HepG2 (cell line): Measurements from ENCODE around the gene ACOT8. TPM values are rescaled to one million over a fixed set of nuclear protein-coding genes. Genes with fewer than 3 reads are reported as not detected.

Experiments used
- AGO2 ChIP-seq: fragments of 200-400 bp; formaldehyde crosslinking; optimal IDR thresholded peaks from 2 replicates; pipeline ENCODE3; 2017; ENCODE audit warnings: mild to moderate bottlenecking, low read depth, low read length, moderate library complexity
- AKAP8 ChIP-seq: sonication (generic); formaldehyde crosslinking; IDR thresholded peaks from 2 replicates; pipeline ENCODE4 v1.5.1; 2020; ENCODE audit warnings: mild to moderate bottlenecking, missing genetic modification reagents
- HNRNPUL1 ChIP-seq: fragments of 200-400 bp; formaldehyde crosslinking; IDR thresholded peaks from 2 replicates; pipeline ENCODE4 v1.6.1; 2017; ENCODE audit warnings: low read depth, mild to moderate bottlenecking, low read length, moderate library complexity
- JUND ChIP-seq: sonication (generic); formaldehyde crosslinking; IDR thresholded peaks from 2 replicates; pipeline ENCODE4 v1.8.0; 2022; ENCODE audit warnings: mild to moderate bottlenecking, missing genetic modification reagents
- NCOA5 ChIP-seq: sonication (generic); formaldehyde crosslinking; IDR thresholded peaks from 2 replicates; pipeline ENCODE4 v1.4.0; 2020; ENCODE audit warnings: missing genetic modification reagents
- NFYB ChIP-seq: sonication (generic); formaldehyde crosslinking; IDR thresholded peaks from 2 replicates; pipeline ENCODE4 v1.4.0; 2020; ENCODE audit warnings: missing genetic modification reagents
- POGZ ChIP-seq: sonication (generic); formaldehyde crosslinking; IDR thresholded peaks from 2 replicates; pipeline ENCODE4 v1.4.0; 2020; ENCODE audit warnings: mild to moderate bottlenecking, missing genetic modification reagents
- PRPF4 ChIP-seq: fragments of 200-400 bp; formaldehyde crosslinking; IDR thresholded peaks from 2 replicates; pipeline ENCODE4 v1.6.1; 2016; ENCODE audit warnings: low read length, low read depth; ENCODE audit not compliant: poor library complexity, severe bottlenecking
- REL ChIP-seq: sonication (generic); formaldehyde crosslinking; conservative IDR thresholded peaks from 2 replicates; pipeline ENCODE4 v1.8.0; 2022; ENCODE audit warnings: mild to moderate bottlenecking, missing genetic modification reagents, moderate library complexity
- SMAD3 ChIP-seq: sonication (generic); formaldehyde crosslinking; IDR thresholded peaks from 2 replicates; pipeline ENCODE4 v1.4.0; 2020; ENCODE audit warnings: missing genetic modification reagents
- WIZ ChIP-seq: sonication (generic); formaldehyde crosslinking; IDR thresholded peaks from 2 replicates; pipeline ENCODE4 v1.5.1; 2020; ENCODE audit warnings: mild to moderate bottlenecking, missing genetic modification reagents
- ZKSCAN1 ChIP-seq: fragments of 150-350 bp; IDR thresholded peaks from 2 replicates; pipeline ENCODE4 v1.6.1; 2014; ENCODE audit warnings: low read length
- ZKSCAN5 ChIP-seq: sonication (generic); formaldehyde crosslinking; IDR thresholded peaks from 2 replicates; pipeline ENCODE4 v1.5.1; 2020; ENCODE audit warnings: mild to moderate bottlenecking, missing genetic modification reagents
- ZNF816 ChIP-seq: sonication (generic); formaldehyde crosslinking; IDR thresholded peaks from 2 replicates; pipeline ENCODE4 v1.8.0; 2022; ENCODE audit warnings: missing genetic modification reagents, mild to moderate bottlenecking, borderline replicate concordance
- ZZZ3 ChIP-seq: sonication (generic); formaldehyde crosslinking; IDR thresholded peaks from 2 replicates; pipeline ENCODE4 v1.4.0; 2020; ENCODE audit warnings: missing genetic modification reagents, mild to moderate bottlenecking, borderline replicate concordance
- polyA plus RNA-seq, 8 experiments: library from polyadenylated mRNA; depleted of rRNA in 3 of 8; stranded (reverse) in 7 of 8; unstranded in 1 of 8; fragments of >200 nt; fragmentation: Illumina TruSeq in 4 of 8; extraction: Trizol in 4 of 8; gene quantifications; 2 replicates each; pipeline versions ENCODE4 v1.2.1 to v1.2.3, GENCODE V29; 2011 to 2016; ENCODE audit warnings: low read depth in 4 of 8, missing spikeins in 1 of 8, mixed read lengths in 1 of 8; ENCODE audit not compliant: insufficient read depth in 1 of 8
- total RNA-seq, 5 experiments: library from RNA; depleted of rRNA; stranded (reverse); fragments of >200 nt; fragmentation: Illumina TruSeq; extraction: Trizol; gene quantifications; 2 replicates each; pipeline ENCODE4 v1.2.3, GENCODE V29; 2016; ENCODE audit warnings: low read depth in 1 of 5
- TF ChIP-seq, protein P1 (sequence below): sonication (generic); formaldehyde crosslinking; IDR thresholded peaks from 2 replicates; pipeline ENCODE4 v1.4.0; 2020; ENCODE audit warnings: missing genetic modification reagents
- TF ChIP-seq, protein P2 (sequence below): IDR thresholded peaks from 2 replicates; pipeline ENCODE4 v1.6.1; 2016; ENCODE audit warnings: missing biosample characterization, missing genetic modification reagents, low read depth
- TF ChIP-seq, protein P3 (sequence below): sonication (generic); formaldehyde crosslinking; IDR thresholded peaks from 2 replicates; pipeline ENCODE4 v1.8.0; 2023; ENCODE audit warnings: mild to moderate bottlenecking, missing genetic modification reagents
- TF ChIP-seq, protein P4 (sequence below): IDR thresholded peaks from 2 replicates; pipeline ENCODE4 v1.6.1; 2012; ENCODE audit warnings: low read depth, low read length, improper control_type of control experiment

Gene ACOT8
- total and polyA plus RNA-seq, 2 of the 13 experiments (the other 11 are each of a cell fraction or from before 2014, with no cell fraction given) = 31.4 to 45.5 TPM

DNA sequence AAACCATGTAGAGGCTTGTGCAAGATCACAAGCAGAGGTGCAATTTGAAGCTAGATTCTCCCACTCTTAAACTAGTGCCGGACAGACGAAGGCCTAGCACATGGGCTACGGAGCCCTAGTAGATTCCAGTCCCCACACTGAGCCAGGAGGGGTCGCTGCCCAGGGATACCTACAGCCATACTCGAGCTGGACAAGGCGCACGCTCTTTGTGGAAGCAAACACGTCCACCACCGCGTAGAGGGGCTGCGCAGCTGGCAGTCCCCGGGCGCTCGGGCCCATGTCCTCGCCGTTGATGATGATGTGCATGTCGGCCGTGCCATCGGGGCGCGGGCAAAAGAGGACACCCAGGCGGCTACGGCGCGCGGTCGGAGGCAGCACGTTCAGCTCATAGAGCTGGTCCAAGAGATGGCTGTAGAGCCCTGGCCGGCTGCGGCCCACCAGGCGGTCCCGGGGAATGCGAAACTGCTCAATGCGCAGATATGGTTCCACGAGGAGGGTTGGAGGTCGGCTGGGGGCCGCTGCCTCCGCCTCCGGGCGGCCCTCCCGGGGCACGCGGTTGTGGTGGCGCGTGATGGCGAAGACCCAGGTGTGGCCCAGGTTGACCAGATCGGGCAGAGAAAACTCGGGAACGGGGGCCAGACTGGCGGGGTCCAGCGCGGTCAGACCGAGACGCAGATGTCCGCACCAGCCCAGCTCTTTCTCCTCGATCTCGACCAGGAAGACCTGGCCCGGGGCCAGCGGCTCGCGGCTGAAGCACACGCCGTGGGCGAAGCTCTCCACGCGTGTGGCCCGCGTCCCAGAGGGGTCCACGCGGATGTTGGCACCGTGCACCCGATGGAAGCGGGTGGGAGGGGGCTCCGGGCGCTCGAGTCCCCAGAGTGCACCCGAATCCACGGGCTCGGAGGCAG, 33.1 kb upstream of the ACOT8 start (continued):
- TF ChIP-seq NCOA5 (CRISPR knock-in tag) (no peak), AKAP8 (CRISPR knock-in tag) (no peak), REL (no peak), NFYB (CRISPR knock-in tag) (peak; percentile 42; the same call in 1 of the 2 replicates), AGO2 (peak; percentile 98), JUND (peak; percentile 46; the same call in 1 of the 2 replicates), HNRNPUL1 (no peak), POGZ (CRISPR knock-in tag) (0 out of 2 replicates have a peak, but pooled peaks have one; percentile 40), PRPF4 (no peak), SMAD3 (CRISPR knock-in tag) (peak; percentile 80), ZKSCAN5 (0 out of 2 replicates have a peak, but pooled peaks have one; percentile 24), ZZZ3 (CRISPR knock-in tag) (no peak), ZKSCAN1 (no peak), WIZ (CRISPR knock-in tag) (no peak), ZNF816 (CRISPR knock-in tag) (no peak; the same call in 1 of the 2 replicates)
- TF ChIP-seq, protein P1, sequence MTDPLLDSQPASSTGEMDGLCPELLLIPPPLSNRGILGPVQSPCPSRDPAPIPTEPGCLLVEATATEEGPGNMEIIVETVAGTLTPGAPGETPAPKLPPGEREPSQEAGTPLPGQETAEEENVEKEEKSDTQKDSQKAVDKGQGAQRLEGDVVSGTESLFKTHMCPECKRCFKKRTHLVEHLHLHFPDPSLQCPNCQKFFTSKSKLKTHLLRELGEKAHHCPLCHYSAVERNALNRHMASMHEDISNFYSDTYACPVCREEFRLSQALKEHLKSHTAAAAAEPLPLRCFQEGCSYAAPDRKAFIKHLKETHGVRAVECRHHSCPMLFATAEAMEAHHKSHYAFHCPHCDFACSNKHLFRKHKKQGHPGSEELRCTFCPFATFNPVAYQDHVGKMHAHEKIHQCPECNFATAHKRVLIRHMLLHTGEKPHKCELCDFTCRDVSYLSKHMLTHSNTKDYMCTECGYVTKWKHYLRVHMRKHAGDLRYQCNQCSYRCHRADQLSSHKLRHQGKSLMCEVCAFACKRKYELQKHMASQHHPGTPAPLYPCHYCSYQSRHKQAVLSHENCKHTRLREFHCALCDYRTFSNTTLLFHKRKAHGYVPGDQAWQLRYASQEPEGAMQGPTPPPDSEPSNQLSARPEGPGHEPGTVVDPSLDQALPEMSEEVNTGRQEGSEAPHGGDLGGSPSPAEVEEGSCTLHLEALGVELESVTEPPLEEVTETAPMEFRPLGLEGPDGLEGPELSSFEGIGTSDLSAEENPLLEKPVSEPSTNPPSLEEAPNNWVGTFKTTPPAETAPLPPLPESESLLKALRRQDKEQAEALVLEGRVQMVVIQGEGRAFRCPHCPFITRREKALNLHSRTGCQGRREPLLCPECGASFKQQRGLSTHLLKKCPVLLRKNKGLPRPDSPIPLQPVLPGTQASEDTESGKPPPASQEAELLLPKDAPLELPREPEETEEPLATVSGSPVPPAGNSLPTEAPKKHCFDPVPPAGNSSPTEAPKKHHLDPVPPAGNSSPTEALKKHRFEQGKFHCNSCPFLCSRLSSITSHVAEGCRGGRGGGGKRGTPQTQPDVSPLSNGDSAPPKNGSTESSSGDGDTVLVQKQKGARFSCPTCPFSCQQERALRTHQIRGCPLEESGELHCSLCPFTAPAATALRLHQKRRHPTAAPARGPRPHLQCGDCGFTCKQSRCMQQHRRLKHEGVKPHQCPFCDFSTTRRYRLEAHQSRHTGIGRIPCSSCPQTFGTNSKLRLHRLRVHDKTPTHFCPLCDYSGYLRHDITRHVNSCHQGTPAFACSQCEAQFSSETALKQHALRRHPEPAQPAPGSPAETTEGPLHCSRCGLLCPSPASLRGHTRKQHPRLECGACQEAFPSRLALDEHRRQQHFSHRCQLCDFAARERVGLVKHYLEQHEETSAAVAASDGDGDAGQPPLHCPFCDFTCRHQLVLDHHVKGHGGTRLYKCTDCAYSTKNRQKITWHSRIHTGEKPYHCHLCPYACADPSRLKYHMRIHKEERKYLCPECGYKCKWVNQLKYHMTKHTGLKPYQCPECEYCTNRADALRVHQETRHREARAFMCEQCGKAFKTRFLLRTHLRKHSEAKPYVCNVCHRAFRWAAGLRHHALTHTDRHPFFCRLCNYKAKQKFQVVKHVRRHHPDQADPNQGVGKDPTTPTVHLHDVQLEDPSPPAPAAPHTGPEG (CRISPR knock-in tag) = no peak
- TF ChIP-seq, protein P2, sequence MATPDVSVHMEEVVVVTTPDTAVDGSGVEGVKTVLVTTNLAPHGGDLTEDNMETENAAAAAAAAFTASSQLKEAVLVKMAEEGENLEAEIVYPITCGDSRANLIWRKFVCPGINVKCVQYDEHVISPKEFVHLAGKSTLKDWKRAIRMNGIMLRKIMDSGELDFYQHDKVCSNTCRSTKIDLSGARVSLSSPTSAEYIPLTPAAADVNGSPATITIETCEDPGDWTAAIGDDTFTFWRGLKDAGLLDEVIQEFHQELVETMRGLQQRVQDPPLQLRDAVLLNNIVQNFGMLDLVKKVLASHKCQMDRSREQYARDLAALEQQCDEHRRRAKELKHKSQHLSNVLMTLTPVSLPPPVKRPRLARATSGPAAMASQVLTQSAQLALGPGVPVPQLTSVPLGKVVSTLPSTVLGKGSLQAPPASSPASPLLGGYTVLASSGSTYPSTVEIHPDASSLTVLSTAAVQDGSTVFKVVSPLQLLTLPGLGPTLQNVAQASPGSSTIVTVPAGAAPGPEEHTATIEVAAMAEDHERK (CRISPR knock-in tag) = no peak
- TF ChIP-seq, protein P3, sequence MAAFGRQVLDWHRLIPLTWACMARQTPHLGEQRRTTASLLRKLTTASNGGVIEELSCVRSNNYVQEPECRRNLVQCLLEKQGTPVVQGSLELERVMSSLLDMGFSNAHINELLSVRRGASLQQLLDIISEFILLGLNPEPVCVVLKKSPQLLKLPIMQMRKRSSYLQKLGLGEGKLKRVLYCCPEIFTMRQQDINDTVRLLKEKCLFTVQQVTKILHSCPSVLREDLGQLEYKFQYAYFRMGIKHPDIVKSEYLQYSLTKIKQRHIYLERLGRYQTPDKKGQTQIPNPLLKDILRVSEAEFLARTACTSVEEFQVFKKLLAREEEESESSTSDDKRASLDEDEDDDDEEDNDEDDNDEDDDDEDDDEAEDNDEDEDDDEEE (CRISPR knock-in tag) = 0 out of 2 replicates have a peak, but pooled peaks have one; percentile 26
- TF ChIP-seq, protein P4, sequence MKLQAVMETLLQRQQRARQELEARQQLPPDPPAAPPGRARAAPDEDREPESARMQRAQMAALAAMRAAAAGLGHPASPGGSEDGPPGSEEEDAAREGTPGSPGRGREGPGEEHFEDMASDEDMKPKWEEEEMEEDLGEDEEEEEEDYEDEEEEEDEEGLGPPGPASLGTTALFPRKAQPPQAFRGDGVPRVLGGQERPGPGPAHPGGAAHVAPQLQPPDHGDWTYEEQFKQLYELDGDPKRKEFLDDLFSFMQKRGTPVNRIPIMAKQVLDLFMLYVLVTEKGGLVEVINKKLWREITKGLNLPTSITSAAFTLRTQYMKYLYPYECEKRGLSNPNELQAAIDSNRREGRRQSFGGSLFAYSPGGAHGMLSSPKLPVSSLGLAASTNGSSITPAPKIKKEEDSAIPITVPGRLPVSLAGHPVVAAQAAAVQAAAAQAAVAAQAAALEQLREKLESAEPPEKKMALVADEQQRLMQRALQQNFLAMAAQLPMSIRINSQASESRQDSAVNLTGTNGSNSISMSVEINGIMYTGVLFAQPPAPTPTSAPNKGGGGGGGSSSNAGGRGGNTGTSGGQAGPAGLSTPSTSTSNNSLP = peak; percentile 34; the same call in 1 of the 2 replicates
